Activated CD8-positive, alpha-beta memory T cell treated with anti-CD3 and anti-CD28 coated beads for 48 hours (primary cell): ENCODE data around the gene RALY.

Experiments
- DNase-seq, 3 experiments: peaks; one replicate each; pipeline ENCODE4 v3.0.0-alpha.2; 2020; ENCODE audit warnings: low read depth in 2 of 3, low spot score in 2 of 3

RALY gene

GRCh38 chr20:33993576-33994221 is at the start of gene RALY:
Gene RALY (plus strand): TSS chr20:33993911. CDS start chr20:34072075, 78,164 bp downstream.
- peak; percentile 43 to 93 (median 91) for DNase-seq

GRCh38 chr20:33944914-33945313 is 48.8 kb upstream of the RALY start:
- DNase-seq, result no peak

- DNase-seq, result no peak
Observed at GRCh38 chr20:33945391-33946081, 48.2 kb upstream of the RALY start.

- peak in 1 of 3 experiments; percentile 30 for DNase-seq
Observed at GRCh38 chr20:33947709-33948295, 45.9 kb upstream of the RALY start.

GRCh38 chr20:33948480-33948879 is 45.2 kb upstream of the RALY start:
- no peak for DNase-seq

GRCh38 chr20:33951171-33951570 is 42.5 kb upstream of the RALY start:
- DNase-seq, result no peak

- DNase-seq, result no peak
Observed at GRCh38 chr20:33954504-33954903, 39.2 kb upstream of the RALY start.

- no peak for DNase-seq
Observed at GRCh38 chr20:33963751-33964150, 30.0 kb upstream of the RALY start.

GRCh38 chr20:33964441-33964840 is 29.3 kb upstream of the RALY start:
- no peak for DNase-seq

- no peak for DNase-seq
Observed at GRCh38 chr20:33967126-33967525, 26.6 kb upstream of the RALY start.

- no peak for DNase-seq
Observed at GRCh38 chr20:33969563-33969962, 24.1 kb upstream of the RALY start.

GRCh38 chr20:33970229-33970628 is 23.5 kb upstream of the RALY start:
- no peak for DNase-seq

- DNase-seq, result no peak
Observed at GRCh38 chr20:33971147-33971975, 22.4 kb upstream of the RALY start.

- no peak for DNase-seq
Observed at GRCh38 chr20:33976959-33977358, 16.8 kb upstream of the RALY start.

GRCh38 chr20:33977535-33977934 is 16.2 kb upstream of the RALY start:
- no peak for DNase-seq

GRCh38 chr20:33979094-33979493 is 14.6 kb upstream of the RALY start:
- no peak for DNase-seq

- DNase-seq, result no peak
Observed at GRCh38 chr20:33981347-33981746, 12.4 kb upstream of the RALY start.

- no peak for DNase-seq
Observed at GRCh38 chr20:33981964-33982363, 11.7 kb upstream of the RALY start.

- DNase-seq, result no peak
Observed at GRCh38 chr20:33983371-33983770, 10.3 kb upstream of the RALY start.

- DNase-seq, result no peak
Observed at GRCh38 chr20:33984182-33984719, 9.5 kb upstream of the RALY start.

GRCh38 chr20:33985280-33985679 is 8.4 kb upstream of the RALY start:
- no peak for DNase-seq
